ENCODE results near the gene CRAT. TPM values are rescaled to one million over a fixed set of nuclear protein-coding genes. Genes with fewer than 3 reads are reported as not detected.

The CRAT gene
- total and polyA plus RNA-seq, 2 of the 4 experiments (the other 2 are of a cell fraction), result 18.8 to 41.6 TPM

DNA sequence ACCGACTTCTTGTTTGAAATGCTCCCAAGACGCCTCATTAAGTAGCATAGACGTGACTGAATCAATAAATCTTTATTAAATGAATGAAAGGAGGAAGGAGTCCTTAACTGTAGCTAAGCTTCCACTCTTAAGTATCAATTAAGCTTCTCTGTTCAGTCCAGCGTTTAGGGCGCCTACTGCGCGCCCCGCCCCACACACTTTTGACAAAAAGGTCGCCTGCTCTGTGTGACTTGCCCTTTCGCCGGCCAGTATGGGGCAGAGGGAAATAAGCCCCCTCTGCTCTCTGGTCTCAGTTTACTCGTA lies 30.3 kb downstream of the CRAT start:
- Histone ChIP-seq H3K9me3 (ENCODE audit: control insufficient read depth, insufficient read depth, low read length) (no peaks in the 10 kb centered on the region), H3K27me3 (ENCODE audit: control insufficient read depth, insufficient read depth, low read length) (no peaks in the 10 kb centered on the region), H3K4me3 (ENCODE audit: insufficient read depth, low read depth, low read length) (peak overlapping the region; percentile 68), H3K18ac (ENCODE audit: low read depth, low read length) (no peak overlapping the region), H2BK20ac (ENCODE audit: low read depth, low read length) (no peak overlapping the region), H3K36me3 (ENCODE audit: control insufficient read depth, insufficient read depth, low read length) (peaks cover 2% of the 10 kb centered on the region; the same call in 1 of the 2 replicates), H2AFZ (replicated peaks; ENCODE audit: low read length, poor library complexity) (peak overlapping the region; percentile 98), H4K5ac (ENCODE audit: low read depth, low read length) (peak overlapping the region; percentile 27; the same call in 1 of the 2 replicates), H3K9ac (ENCODE audit: low read depth, low read length) (no peak overlapping the region), H4K91ac (ENCODE audit: insufficient read depth, low read depth, low read length) (no peak overlapping the region), H3K4ac (ENCODE audit: low read depth, low read length) (0 out of 2 replicates have a peak overlapping the region, but pooled peaks have one; percentile 34), H3K23ac (ENCODE audit: low read depth, low read length) (no peak overlapping the region), H2BK5ac (ENCODE audit: low read depth, low read length, poor library complexity, severe bottlenecking) (no peak overlapping the region), H2AK5ac (ENCODE audit: low read depth, low read length) (no peak overlapping the region), H2AK9ac (replicated peaks; ENCODE audit: low read depth, low read length, poor library complexity) (peak overlapping the region; percentile 86), H3K79me1 (ENCODE audit: low read depth in 1 of 2, low read length in 2 of 2) (peaks cover 27 to 41% of the 10 kb centered on the region in 2 experiments), H2BK120ac (ENCODE audit: low read depth, low read length) (no peak overlapping the region), H3K9me1 (ENCODE audit: insufficient read depth, low read length) (peaks cover 6% of the 10 kb centered on the region; the same call in 1 of the 2 replicates), H4K20me1 (ENCODE audit: insufficient read depth, low read length) (no peaks in the 10 kb centered on the region), H3K56ac (ENCODE audit: extremely low read depth, insufficient read depth, low read length) (no peak overlapping the region), H2BK15ac (ENCODE audit: low read depth, low read length) (no peak overlapping the region), H3K4me1 (ENCODE audit: control insufficient read depth, insufficient read depth, low read length) (peaks cover 7% of the 10 kb centered on the region; the same call in 1 of the 2 replicates), H3K27ac (ENCODE audit: insufficient read depth, low read length) (no peak overlapping the region), H3K14ac (replicated peaks; ENCODE audit: low read depth, low read length) (no peak overlapping the region), H3K4me2 (ENCODE audit: low read depth, low read length) (peak overlapping the region; percentile 85), H4K8ac (ENCODE audit: low read depth in 2 of 2, low read length in 2 of 2) (peak overlapping the region; percentile 62 to 71; a peak in 3 of 4 replicates)
- TF ChIP-seq ELK1 (IDR thresholded peaks at IDR 0.05; ENCODE audit: borderline replicate concordance, low read depth, low read length), result no peak
- no peak for TF ChIP-seq BHLHE40 (IDR thresholded peaks at IDR 0.05; ENCODE audit: low read depth, low read length)
- TF ChIP-seq NFE2L2 (IDR thresholded peaks at IDR 0.05; ENCODE audit: low read depth, low read length), result no peak
- no peak for TF ChIP-seq MAZ (IDR thresholded peaks at IDR 0.05; ENCODE audit: borderline replicate concordance, low read depth, low read length)
- TF ChIP-seq RCOR1 (IDR thresholded peaks at IDR 0.05; ENCODE audit: insufficient replicate concordance, low read length), result no peak
- TF ChIP-seq RFX5 (IDR thresholded peaks at IDR 0.05; ENCODE audit: low read depth, low read length), result no peak
- no peak for TF ChIP-seq USF2 (IDR thresholded peaks at IDR 0.05; ENCODE audit: low read depth, low read length)
- no peak for TF ChIP-seq CHD1 (IDR thresholded peaks at IDR 0.05; ENCODE audit: low read depth, low read length)
- TF ChIP-seq POLR2A (IDR thresholded peaks at IDR 0.05; ENCODE audit: low read depth, low read length), result no peak
- TF ChIP-seq FOS (IDR thresholded peaks at IDR 0.05; ENCODE audit: low read depth, low read length), result no peak
- TF ChIP-seq RAD21 (IDR thresholded peaks at IDR 0.05; ENCODE audit: low read length), result no peak
- 0% methylated on average over 1 of the region's 12 CpGs; no CpG with 5 or more reads in 1 of the 2 experiments for WGBS, 2 experiments (ENCODE audit: extremely low coverage in 2 of 2, insufficient read length in 1 of 2)
- dilution Hi-C loops (cut with HindIII; ENCODE audit: low sequenced_read_pairs, unreplicated experiment), result no loop called here
- ChIA-PET CTCF (no interaction called here), POLR2A (ENCODE audit: unreplicated experiment) (no interaction called here)
- ATAC-seq (ENCODE audit: low read depth) (no peak), DNase-seq (no peak)
- BruUV-seq (replicated peaks), result no TSS peak
- intact Hi-C loops (cut with micrococcal nuclease), result no loop called here
- in situ Hi-C loops (cut with MboI; ENCODE audit: low sequenced_read_pairs), result no loop called here

Measured in IMR-90 (cell line).